ENCODE data around the gene JAKMIP2.
"Not testable (repeated sequence)": the region's sequence is repeated elsewhere in the genome, so short reads cannot be mapped to it uniquely, and the experiment has no call there.

The JAKMIP2 gene

GRCh38 chr5:147733075-147733474, 49.5 kb downstream of the JAKMIP2 start:
- WGBS (ENCODE audit: extremely low coverage, insufficient coverage, low lambda C conversion rate) = no CpG with 5 or more reads among the region's 1 CpG
- DNase-seq = no peak
- Histone ChIP-seq H3K23ac (ENCODE audit: low read length) (no peak overlapping the region), H3K27ac (ENCODE audit: low read depth, low read length) (no peak overlapping the region), H3K27me3 (ENCODE audit: insufficient read depth, low read length, poor library complexity) (no peaks in the 10 kb centered on the region), H3K4me1 (ENCODE audit: control insufficient read depth, low read depth, low read length) (no peaks in the 10 kb centered on the region), H4K5ac (ENCODE audit: low read length) (no peak overlapping the region), H3K4me2 (ENCODE audit: low read length) (no peak overlapping the region), H3K4ac (ENCODE audit: low read depth, low read length) (no peak overlapping the region), H2BK15ac (replicated peaks; ENCODE audit: low read depth) (no peak overlapping the region), H3K56ac (ENCODE audit: low read length) (no peak overlapping the region), H2AK5ac (ENCODE audit: low read length) (no peak overlapping the region), H3K79me2 (ENCODE audit: control insufficient read depth, insufficient read depth, low read length) (no peaks in the 10 kb centered on the region), H3K79me1 (ENCODE audit: low read length) (no peaks in the 10 kb centered on the region), H2BK120ac (ENCODE audit: low read depth, low read length) (no peak overlapping the region), H3K4me3 (ENCODE audit: low read length) (no peak overlapping the region), H3K9ac (ENCODE audit: low read length) (no peak overlapping the region), H3K36me3 (ENCODE audit: control insufficient read depth, insufficient read depth, low read length) (no peaks in the 10 kb centered on the region), H2BK5ac (ENCODE audit: low read length) (no peak overlapping the region), H4K8ac (ENCODE audit: low read depth, low read length) (no peak overlapping the region), H3K18ac (ENCODE audit: low read length) (no peak overlapping the region)

- Histone ChIP-seq H3K4me1 (ENCODE audit: control insufficient read depth, low read depth, low read length) (no peaks in the 10 kb centered on the region), H2BK120ac (ENCODE audit: low read depth, low read length) (no peak overlapping the region), H2BK15ac (replicated peaks; ENCODE audit: low read depth) (no peak overlapping the region), H3K27me3 (ENCODE audit: insufficient read depth, low read length, poor library complexity) (no peaks in the 10 kb centered on the region), H3K4me2 (ENCODE audit: low read length) (no peak overlapping the region), H3K9ac (ENCODE audit: low read length) (no peak overlapping the region), H4K8ac (ENCODE audit: low read depth, low read length) (no peak overlapping the region), H3K18ac (ENCODE audit: low read length) (no peak overlapping the region), H4K5ac (ENCODE audit: low read length) (no peak overlapping the region), H3K36me3 (ENCODE audit: control insufficient read depth, insufficient read depth, low read length) (no peaks in the 10 kb centered on the region), H3K23ac (ENCODE audit: low read length) (no peak overlapping the region), H3K4ac (ENCODE audit: low read depth, low read length) (no peak overlapping the region), H2AK5ac (ENCODE audit: low read length) (no peak overlapping the region), H3K27ac (ENCODE audit: low read depth, low read length) (no peak overlapping the region), H3K4me3 (ENCODE audit: low read length) (no peak overlapping the region), H3K56ac (ENCODE audit: low read length) (no peak overlapping the region), H3K79me1 (ENCODE audit: low read length) (no peaks in the 10 kb centered on the region), H3K79me2 (ENCODE audit: control insufficient read depth, insufficient read depth, low read length) (no peaks in the 10 kb centered on the region), H2BK5ac (ENCODE audit: low read length) (no peak overlapping the region)
- WGBS (ENCODE audit: extremely low coverage, insufficient coverage, low lambda C conversion rate) = no CpG with 5 or more reads among the region's 4 CpGs
- DNase-seq = no peak
These were observed 50.1 kb downstream of the JAKMIP2 start for GRCh38 chr5:147732291-147732883.

- Histone ChIP-seq H3K23ac (ENCODE audit: low read length) (no peak overlapping the region), H3K79me2 (ENCODE audit: control insufficient read depth, insufficient read depth, low read length) (no peaks in the 10 kb centered on the region), H3K79me1 (ENCODE audit: low read length) (no peaks in the 10 kb centered on the region), H3K4ac (ENCODE audit: low read depth, low read length) (no peak overlapping the region), H3K18ac (ENCODE audit: low read length) (no peak overlapping the region), H2BK5ac (ENCODE audit: low read length) (no peak overlapping the region), H2AK5ac (ENCODE audit: low read length) (no peak overlapping the region), H3K27me3 (ENCODE audit: insufficient read depth, low read length, poor library complexity) (no peaks in the 10 kb centered on the region), H3K36me3 (ENCODE audit: control insufficient read depth, insufficient read depth, low read length) (no peaks in the 10 kb centered on the region), H2BK120ac (ENCODE audit: low read depth, low read length) (no peak overlapping the region), H3K4me3 (ENCODE audit: low read length) (no peak overlapping the region), H3K27ac (ENCODE audit: low read depth, low read length) (no peak overlapping the region), H3K9ac (ENCODE audit: low read length) (no peak overlapping the region), H3K4me2 (ENCODE audit: low read length) (no peak overlapping the region), H2BK15ac (replicated peaks; ENCODE audit: low read depth) (no peak overlapping the region), H4K8ac (ENCODE audit: low read depth, low read length) (no peak overlapping the region), H3K4me1 (ENCODE audit: control insufficient read depth, low read depth, low read length) (no peaks in the 10 kb centered on the region), H4K5ac (ENCODE audit: low read length) (no peak overlapping the region), H3K56ac (ENCODE audit: low read length) (no peak overlapping the region)
- WGBS (ENCODE audit: extremely low coverage, insufficient coverage, low lambda C conversion rate) = no CpG with 5 or more reads among the region's 7 CpGs
- no peak for DNase-seq
These were observed 50.9 kb downstream of the JAKMIP2 start for GRCh38 chr5:147731431-147732290.

- Histone ChIP-seq H3K4me1 (ENCODE audit: control insufficient read depth, low read depth, low read length) (no peaks in the 10 kb centered on the region), H3K4me3 (ENCODE audit: low read length) (no peak overlapping the region), H3K79me1 (ENCODE audit: low read length) (no peaks in the 10 kb centered on the region), H3K4ac (ENCODE audit: low read depth, low read length) (no peak overlapping the region), H3K9ac (ENCODE audit: low read length) (no peak overlapping the region), H2BK120ac (ENCODE audit: low read depth, low read length) (no peak overlapping the region), H3K56ac (ENCODE audit: low read length) (no peak overlapping the region), H3K79me2 (ENCODE audit: control insufficient read depth, insufficient read depth, low read length) (no peaks in the 10 kb centered on the region), H2AK5ac (ENCODE audit: low read length) (no peak overlapping the region), H4K5ac (ENCODE audit: low read length) (no peak overlapping the region), H4K8ac (ENCODE audit: low read depth, low read length) (no peak overlapping the region), H3K23ac (ENCODE audit: low read length) (no peak overlapping the region), H3K27ac (ENCODE audit: low read depth, low read length) (no peak overlapping the region), H3K27me3 (ENCODE audit: insufficient read depth, low read length, poor library complexity) (no peaks in the 10 kb centered on the region), H3K36me3 (ENCODE audit: control insufficient read depth, insufficient read depth, low read length) (no peaks in the 10 kb centered on the region), H2BK15ac (replicated peaks; ENCODE audit: low read depth) (no peak overlapping the region), H3K18ac (ENCODE audit: low read length) (no peak overlapping the region), H3K4me2 (ENCODE audit: low read length) (no peak overlapping the region), H2BK5ac (ENCODE audit: low read length) (no peak overlapping the region)
- WGBS (ENCODE audit: extremely low coverage, insufficient coverage, low lambda C conversion rate) = no CpG with 5 or more reads among the region's 1 CpG
- DNase-seq = no peak
These were observed 55.3 kb downstream of the JAKMIP2 start for GRCh38 chr5:147727200-147727599.

- not testable (repeated sequence) for H3K4me1 ChIP-seq (ENCODE audit: control insufficient read depth, low read depth, low read length); H4K8ac ChIP-seq (ENCODE audit: low read depth, low read length); H2BK5ac ChIP-seq (ENCODE audit: low read length); H3K4ac ChIP-seq (ENCODE audit: low read depth, low read length); H3K56ac ChIP-seq (ENCODE audit: low read length); H2AK5ac ChIP-seq (ENCODE audit: low read length); DNase-seq; H3K23ac ChIP-seq (ENCODE audit: low read length); H3K4me3 ChIP-seq (ENCODE audit: low read length); H3K27ac ChIP-seq (ENCODE audit: low read depth, low read length); H2BK120ac ChIP-seq (ENCODE audit: low read depth, low read length); H3K27me3 ChIP-seq (ENCODE audit: insufficient read depth, low read length, poor library complexity); H3K18ac ChIP-seq (ENCODE audit: low read length); H3K4me2 ChIP-seq (ENCODE audit: low read length); H4K5ac ChIP-seq (ENCODE audit: low read length); H3K79me2 ChIP-seq (ENCODE audit: control insufficient read depth, insufficient read depth, low read length); H2BK15ac ChIP-seq (replicated peaks; ENCODE audit: low read depth); H3K9ac ChIP-seq (ENCODE audit: low read length); H3K36me3 ChIP-seq (ENCODE audit: control insufficient read depth, insufficient read depth, low read length); H3K79me1 ChIP-seq (ENCODE audit: low read length)
- no CpG with 5 or more reads among the region's 38 CpGs for WGBS (ENCODE audit: extremely low coverage, insufficient coverage, low lambda C conversion rate)
These were observed 61.2 kb downstream of the JAKMIP2 start for GRCh38 chr5:147721191-147721960.
